ENCODE results near the gene GALNT2.

- TF ChIP-seq CTCF (IDR thresholded peaks at IDR 0.05) (no peak), EZH2 (IDR thresholded peaks at IDR 0.05; ENCODE audit: borderline replicate concordance, insufficient read depth, low read depth, low read length, poor library complexity, severe bottlenecking) (no peak)
These were observed 32.4 kb downstream of the GALNT2 start for GRCh38 chr1:230099465-230099864.
